ENCODE data around the gene TMUB2. TPM values are rescaled to one million over a fixed set of nuclear protein-coding genes. Genes with fewer than 3 reads are reported as not detected.
"Not testable (repeated sequence)": the region's sequence is repeated elsewhere in the genome, so short reads cannot be mapped to it uniquely, and the experiment has no call there.

The TMUB2 gene
- polyA plus RNA-seq, 1 donor from 2014 or later, result 59.9 TPM

- no peaks in the 10 kb centered on the region for H3F3A ChIP-seq (ENCODE audit: insufficient read depth, low read length, poor library complexity, severe bottlenecking)
- H3K27ac ChIP-seq (ENCODE audit: low read length), result no peak overlapping the region
- no peak overlapping the region for H3K9ac ChIP-seq (ENCODE audit: low read length)
- H3K27me3 ChIP-seq (ENCODE audit: insufficient read depth, low read depth, low read length), result no peaks in the 10 kb centered on the region
- H3K36me3 ChIP-seq (ENCODE audit: insufficient read depth, low read length), result no peaks in the 10 kb centered on the region
- H3K79me2 ChIP-seq (replicated peaks; ENCODE audit: insufficient read depth, low read length), result no peaks in the 10 kb centered on the region
- H2AFZ ChIP-seq (ENCODE audit: low read depth, low read length), result no peak overlapping the region
- TF ChIP-seq POLR2AphosphoS5 (IDR thresholded peaks at IDR 0.05), result no peak
- TF ChIP-seq RAD21 (conservative IDR thresholded peaks at IDR 0.05), result no peak
- no peaks in the 10 kb centered on the region for H4K20me1 ChIP-seq (ENCODE audit: insufficient read depth)
- no peak overlapping the region for H3K4me3 ChIP-seq (ENCODE audit: low read length)
- H3K9me3 ChIP-seq (ENCODE audit: low read length), result no peaks in the 10 kb centered on the region
- no peak overlapping the region for H3K4me2 ChIP-seq (ENCODE audit: low read length)
- H3K9me2 ChIP-seq (ENCODE audit: insufficient read depth, low read length), result no peaks in the 10 kb centered on the region
These were observed 45.3 kb downstream of the TMUB2 start for GRCh38 chr17:44232061-44232460.

- no peak overlapping the region for H3K4me2 ChIP-seq (ENCODE audit: low read length)
- no peaks in the 10 kb centered on the region for H3K9me2 ChIP-seq (ENCODE audit: insufficient read depth, low read length)
- no peak overlapping the region for H3K4me3 ChIP-seq (ENCODE audit: low read length)
- H3K27me3 ChIP-seq (ENCODE audit: insufficient read depth, low read depth, low read length), result no peaks in the 10 kb centered on the region
- no peaks in the 10 kb centered on the region for H4K20me1 ChIP-seq (ENCODE audit: insufficient read depth)
- H3F3A ChIP-seq (ENCODE audit: insufficient read depth, low read length, poor library complexity, severe bottlenecking), result no peaks in the 10 kb centered on the region
- no peaks in the 10 kb centered on the region for H3K36me3 ChIP-seq (ENCODE audit: insufficient read depth, low read length)
- TF ChIP-seq TAF1 (IDR thresholded peaks at IDR 0.05; ENCODE audit: low read depth) (no peak), SMC3 (conservative IDR thresholded peaks at IDR 0.05; ENCODE audit: poor library complexity) (no peak), EZH2 (IDR thresholded peaks at IDR 0.05; ENCODE audit: borderline replicate concordance, insufficient read depth, low read length, poor library complexity, severe bottlenecking) (no peak)
- H3K9ac ChIP-seq (ENCODE audit: low read length), result no peak overlapping the region
- H3K79me2 ChIP-seq (replicated peaks; ENCODE audit: insufficient read depth, low read length), result no peaks in the 10 kb centered on the region
- no peak overlapping the region for H2AFZ ChIP-seq (ENCODE audit: low read depth, low read length)
- H3K27ac ChIP-seq (ENCODE audit: low read length), result no peak overlapping the region
- H3K9me3 ChIP-seq (ENCODE audit: low read length), result no peaks in the 10 kb centered on the region
These were observed 46.8 kb downstream of the TMUB2 start for GRCh38 chr17:44233582-44233981.

- H3F3A ChIP-seq (ENCODE audit: insufficient read depth, low read length, poor library complexity, severe bottlenecking), result no peaks in the 10 kb centered on the region
- no peaks in the 10 kb centered on the region for H3K9me3 ChIP-seq (ENCODE audit: low read length)
- no peak overlapping the region for H3K4me3 ChIP-seq (ENCODE audit: low read length)
- no peak for TF ChIP-seq POLR2AphosphoS5 (IDR thresholded peaks at IDR 0.05)
- no peak for TF ChIP-seq RAD21 (conservative IDR thresholded peaks at IDR 0.05)
- no peak for TF ChIP-seq SMC3 (conservative IDR thresholded peaks at IDR 0.05; ENCODE audit: poor library complexity)
- TF ChIP-seq MXI1 (conservative IDR thresholded peaks at IDR 0.05; ENCODE audit: poor library complexity, severe bottlenecking), result no peak
- no peak overlapping the region for H2AFZ ChIP-seq (ENCODE audit: low read depth, low read length)
- H3K36me3 ChIP-seq (ENCODE audit: insufficient read depth, low read length), result no peaks in the 10 kb centered on the region
- H3K9ac ChIP-seq (ENCODE audit: low read length), result no peak overlapping the region
- H3K9me2 ChIP-seq (ENCODE audit: insufficient read depth, low read length), result no peaks in the 10 kb centered on the region
- H3K27ac ChIP-seq (ENCODE audit: low read length), result no peak overlapping the region
- H3K27me3 ChIP-seq (ENCODE audit: insufficient read depth, low read depth, low read length), result no peaks in the 10 kb centered on the region
- no peak overlapping the region for H3K4me2 ChIP-seq (ENCODE audit: low read length)
- H3K79me2 ChIP-seq (replicated peaks; ENCODE audit: insufficient read depth, low read length), result no peaks in the 10 kb centered on the region
- no peaks in the 10 kb centered on the region for H4K20me1 ChIP-seq (ENCODE audit: insufficient read depth)
These were observed 48.8 kb downstream of the TMUB2 start for GRCh38 chr17:44235583-44235936.

- no peak overlapping the region for H3K9ac ChIP-seq (ENCODE audit: low read length)
- no peak overlapping the region for H3K4me2 ChIP-seq (ENCODE audit: low read length)
- TF ChIP-seq TAF1 (IDR thresholded peaks at IDR 0.05; ENCODE audit: low read depth) (no peak), SMC3 (conservative IDR thresholded peaks at IDR 0.05; ENCODE audit: poor library complexity) (no peak), CTCF (IDR thresholded peaks at IDR 0.05; ENCODE audit: poor library complexity, severe bottlenecking) (no peak), REST (IDR thresholded peaks at IDR 0.05; ENCODE audit: borderline replicate concordance) (no peak), POLR2AphosphoS5 (IDR thresholded peaks at IDR 0.05) (no peak), MXI1 (conservative IDR thresholded peaks at IDR 0.05; ENCODE audit: poor library complexity, severe bottlenecking) (no peak), RAD21 (conservative IDR thresholded peaks at IDR 0.05) (no peak), EP300 (conservative IDR thresholded peaks at IDR 0.05; ENCODE audit: poor library complexity, severe bottlenecking) (no peak), EZH2 (IDR thresholded peaks at IDR 0.05; ENCODE audit: borderline replicate concordance, insufficient read depth, low read length, poor library complexity, severe bottlenecking) (no peak)
- no peaks in the 10 kb centered on the region for H3K9me3 ChIP-seq (ENCODE audit: low read length)
- H3K36me3 ChIP-seq (ENCODE audit: insufficient read depth, low read length), result no peaks in the 10 kb centered on the region
- H3K4me3 ChIP-seq (ENCODE audit: low read length), result no peak overlapping the region
- no peaks in the 10 kb centered on the region for H3K9me2 ChIP-seq (ENCODE audit: insufficient read depth, low read length)
- H3F3A ChIP-seq (ENCODE audit: insufficient read depth, low read length, poor library complexity, severe bottlenecking), result no peaks in the 10 kb centered on the region
- H3K27ac ChIP-seq (ENCODE audit: low read length), result no peak overlapping the region
- no peak overlapping the region for H2AFZ ChIP-seq (ENCODE audit: low read depth, low read length)
- H4K20me1 ChIP-seq (ENCODE audit: insufficient read depth), result no peaks in the 10 kb centered on the region
- H3K79me2 ChIP-seq (replicated peaks; ENCODE audit: insufficient read depth, low read length), result no peaks in the 10 kb centered on the region
- no peaks in the 10 kb centered on the region for H3K27me3 ChIP-seq (ENCODE audit: insufficient read depth, low read depth, low read length)
These were observed 49.7 kb downstream of the TMUB2 start for GRCh38 chr17:44236444-44236991.

- H3K36me3 ChIP-seq (ENCODE audit: insufficient read depth, low read length); H2AFZ ChIP-seq (ENCODE audit: low read depth, low read length); H3K9me3 ChIP-seq (ENCODE audit: low read length); H4K20me1 ChIP-seq (ENCODE audit: insufficient read depth); H3K9me2 ChIP-seq (ENCODE audit: insufficient read depth, low read length); H3K4me2 ChIP-seq (ENCODE audit: low read length); H3K27me3 ChIP-seq (ENCODE audit: insufficient read depth, low read depth, low read length); H3K79me2 ChIP-seq (replicated peaks; ENCODE audit: insufficient read depth, low read length); H3K4me3 ChIP-seq (ENCODE audit: low read length); H3F3A ChIP-seq (ENCODE audit: insufficient read depth, low read length, poor library complexity, severe bottlenecking); H3K9ac ChIP-seq (ENCODE audit: low read length); H3K27ac ChIP-seq (ENCODE audit: low read length): not testable (repeated sequence)
These were observed 51.1 kb downstream of the TMUB2 start for GRCh38 chr17:44237886-44238285.
